H1 (cell line): ENCODE data around the gene FANCF. TPM values are rescaled to one million over a fixed set of nuclear protein-coding genes. Genes with fewer than 3 reads are reported as not detected.

Experiments
- CEBPB ChIP-seq: IDR thresholded peaks from 2 replicates; pipeline ENCODE4 v1.6.1; 2012; ENCODE audit warnings: low read depth, low read length
- CHD7 ChIP-seq: fragments of 300-600 bp; sonication (generic); IDR thresholded peaks from 2 replicates; pipeline ENCODE4 v1.7.1; 2012; ENCODE audit warnings: low read length, moderate library complexity, mild to moderate bottlenecking, inconsistent platforms; ENCODE audit not compliant: insufficient replicate concordance
- EZH2 ChIP-seq: fragments of 200-600 bp; sonication (generic); IDR thresholded peaks from 2 replicates; pipeline ENCODE4 v1.7.1; 2012; ENCODE audit warnings: low read depth, mild to moderate bottlenecking, moderate library complexity, low read length, inconsistent platforms; ENCODE audit not compliant: severe bottlenecking
- MAFK ChIP-seq: IDR thresholded peaks from 2 replicates; pipeline ENCODE4 v1.6.1; 2012; ENCODE audit warnings: low read depth, mild to moderate bottlenecking, improper control_type of control experiment, low read length
- POLR2A ChIP-seq, 2 experiments: IDR thresholded peaks; 1 replicate in 1 of 2; 2 replicates in 1 of 2; pipeline ENCODE4 v1.6.1; 2011; ENCODE audit warnings: low read depth in 2 of 2, low read length in 2 of 2, mild to moderate bottlenecking in 2 of 2; ENCODE audit errors: control extremely low read depth in 1 of 2
- SIRT6 ChIP-seq: IDR thresholded peaks from one replicate; pipeline ENCODE4 v1.7.1; 2012; ENCODE audit warnings: low read length, inconsistent platforms
- SIX5 ChIP-seq: IDR thresholded peaks from 2 replicates; pipeline ENCODE4 v1.6.1; 2011; ENCODE audit warnings: mild to moderate bottlenecking, low read depth, low read length
- SP1 ChIP-seq: IDR thresholded peaks from 2 replicates; pipeline ENCODE4 v1.6.1; 2011; ENCODE audit warnings: low read depth, low read length
- TEAD4 ChIP-seq: IDR thresholded peaks from 2 replicates; pipeline ENCODE4 v1.6.1; 2012; ENCODE audit warnings: low read depth, low read length, inconsistent platforms, mixed read lengths
- polyA plus RNA-seq, 7 experiments: library from polyadenylated mRNA; depleted of rRNA in 3 of 7; stranded (reverse) in 5 of 7; unstranded in 2 of 7; fragments of >200 nt in 5 of 7; fragments of 200-250 nt in 2 of 7; gene quantifications; 1 replicate in 5 of 7; 2 replicates in 1 of 7; 4 replicates in 1 of 7; pipeline versions ENCODE4 v1.2.1 to v1.2.3, GENCODE V29; 2011 to 2013; ENCODE audit warnings: missing spikeins in 2 of 7, mixed read lengths in 2 of 7
- total RNA-seq: library from RNA; stranded (reverse); fragmentation: NEBNext Ultra II Directional; extraction: Animal tissue kit (Norgen Biotek cat#: 25700); gene quantifications from 2 replicates; pipeline ENCODE4 v1.2.1, GENCODE V29; 2021
- TF ChIP-seq, protein P1 (sequence below): IDR thresholded peaks from 2 replicates; pipeline ENCODE4 v1.6.1; 2012; ENCODE audit warnings: low read length, inconsistent platforms

FANCF gene
- total and polyA plus RNA-seq, 2 of the 8 experiments (the other 6 are each of a cell fraction or from before 2014, with no cell fraction given): 10.0 to 29.4 TPM

DNA sequence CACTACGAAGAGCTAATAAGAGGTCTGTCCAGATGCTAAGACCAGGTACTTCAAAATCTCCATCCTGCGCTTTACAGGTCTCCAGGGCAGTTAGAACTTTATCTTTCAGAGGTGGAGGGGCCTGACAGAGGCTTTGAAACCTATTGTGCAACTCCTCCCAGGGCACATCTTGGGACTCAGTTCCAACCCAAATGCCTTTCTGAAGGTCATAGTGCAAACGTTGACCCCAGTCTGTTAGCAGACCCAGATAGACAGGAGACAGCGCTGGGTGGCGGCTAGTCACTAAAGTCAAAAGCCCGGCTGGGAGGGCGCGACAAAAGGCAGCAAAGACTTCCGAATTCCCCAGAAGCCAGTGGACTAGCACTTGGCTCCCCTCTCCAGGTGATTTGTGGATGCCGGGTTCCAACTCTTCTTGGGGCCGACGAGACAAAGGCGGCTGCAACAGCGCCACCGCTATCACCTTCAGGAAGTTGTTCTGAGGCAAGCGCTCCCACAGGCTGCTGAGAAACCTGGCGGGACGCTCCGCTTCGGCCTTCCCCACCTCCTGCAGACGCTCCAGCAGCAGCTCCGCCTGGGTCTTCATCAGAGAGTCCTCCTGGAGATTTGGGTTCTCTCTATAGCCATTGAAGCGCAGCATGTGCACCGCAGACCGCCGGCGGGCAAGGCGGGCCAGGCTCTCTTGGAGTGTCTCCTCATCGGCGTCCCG, 728 bp downstream of the FANCF start (continued):
- TF ChIP-seq CHD7 (no peak), MAFK (no peak), SIX5 (no peak), POLR2A (IDR thresholded peaks at IDR 0.05; ENCODE audit: control extremely low read depth in 1 of 2, low read depth in 2 of 2, low read length in 2 of 2) (0 out of 3 replicates have a peak, but pooled peaks of 1 of the 2 experiments have one; percentile 40), SIRT6 (no peak), CEBPB (peak; percentile 88), TEAD4 (0 out of 2 replicates have a peak, but pooled peaks have one; percentile 17), SP1 (no peak), EZH2 (no peak)
- TF ChIP-seq, protein P1, sequence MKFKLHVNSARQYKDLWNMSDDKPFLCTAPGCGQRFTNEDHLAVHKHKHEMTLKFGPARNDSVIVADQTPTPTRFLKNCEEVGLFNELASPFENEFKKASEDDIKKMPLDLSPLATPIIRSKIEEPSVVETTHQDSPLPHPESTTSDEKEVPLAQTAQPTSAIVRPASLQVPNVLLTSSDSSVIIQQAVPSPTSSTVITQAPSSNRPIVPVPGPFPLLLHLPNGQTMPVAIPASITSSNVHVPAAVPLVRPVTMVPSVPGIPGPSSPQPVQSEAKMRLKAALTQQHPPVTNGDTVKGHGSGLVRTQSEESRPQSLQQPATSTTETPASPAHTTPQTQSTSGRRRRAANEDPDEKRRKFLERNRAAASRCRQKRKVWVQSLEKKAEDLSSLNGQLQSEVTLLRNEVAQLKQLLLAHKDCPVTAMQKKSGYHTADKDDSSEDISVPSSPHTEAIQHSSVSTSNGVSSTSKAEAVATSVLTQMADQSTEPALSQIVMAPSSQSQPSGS: peak; percentile 11; the same call in 1 of the 2 replicates
